ENCODE data around the gene ZNF148. TPM values are rescaled to one million over a fixed set of nuclear protein-coding genes. Genes with fewer than 3 reads are reported as not detected.

ZNF148 gene
- total RNA-seq, 1 donor from 2014 or later = 38.3 TPM

GRCh38 chr3:125256675-125257074 lies 118.5 kb downstream of the ZNF148 start:
- TF ChIP-seq CTCF (conservative IDR thresholded peaks at IDR 0.05) = no peak
- peaks cover 20% of the 10 kb centered on the region for H3K36me3 Mint-ChIP-seq (ENCODE audit: low read depth)
- H3K27ac Mint-ChIP-seq (ENCODE audit: unreplicated experiment) = no peak overlapping the region
- H3K9me3 Mint-ChIP-seq = peaks cover 9% of the 10 kb centered on the region
- no peak overlapping the region for H3K4me3 Mint-ChIP-seq
- no peak for DNase-seq (ENCODE audit: low read depth, low spot score)
- no peaks in the 10 kb centered on the region for H3K4me1 Mint-ChIP-seq
- no peaks in the 10 kb centered on the region for H3K27me3 Mint-ChIP-seq (ENCODE audit: low read depth)

- no peak overlapping the region for H3K4me3 Mint-ChIP-seq
- H3K4me1 Mint-ChIP-seq = no peaks in the 10 kb centered on the region
- no peak for TF ChIP-seq CTCF (conservative IDR thresholded peaks at IDR 0.05)
- H3K9me3 Mint-ChIP-seq = no peaks in the 10 kb centered on the region
- no peak for DNase-seq (ENCODE audit: low read depth, low spot score)
- H3K27ac Mint-ChIP-seq (ENCODE audit: unreplicated experiment) = no peak overlapping the region
- no peaks in the 10 kb centered on the region for H3K27me3 Mint-ChIP-seq (ENCODE audit: low read depth)
- H3K36me3 Mint-ChIP-seq (ENCODE audit: low read depth) = peaks cover 9% of the 10 kb centered on the region
These were observed 124.2 kb downstream of the ZNF148 start for GRCh38 chr3:125250973-125251372.

DNA sequence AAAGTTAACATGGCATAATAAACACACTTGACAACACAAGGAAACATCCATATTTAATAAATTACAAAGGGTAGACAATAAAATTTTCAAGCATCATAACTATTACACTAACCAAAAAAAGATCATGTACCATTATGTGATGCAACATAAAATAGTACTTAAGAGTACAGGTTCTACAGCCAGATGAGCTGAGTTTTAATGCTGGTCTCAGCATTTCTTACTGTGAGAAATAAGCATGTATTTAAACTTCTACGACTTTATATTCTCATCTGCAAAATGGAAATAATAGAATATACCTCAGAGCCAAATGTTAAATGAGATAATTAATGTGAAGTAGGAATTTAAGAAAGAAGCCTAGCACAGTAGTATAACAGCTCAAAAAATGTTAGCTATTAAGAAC lies 128.9 kb downstream of the ZNF148 start:
- no peaks in the 10 kb centered on the region for H3K27me3 Mint-ChIP-seq (ENCODE audit: low read depth)
- TF ChIP-seq CTCF (conservative IDR thresholded peaks at IDR 0.05) = no peak
- DNase-seq (ENCODE audit: low read depth, low spot score) = no peak
- H3K27ac Mint-ChIP-seq (ENCODE audit: unreplicated experiment) = no peak overlapping the region
- H3K9me3 Mint-ChIP-seq = no peaks in the 10 kb centered on the region
- no peak overlapping the region for H3K4me3 Mint-ChIP-seq
- H3K36me3 Mint-ChIP-seq (ENCODE audit: low read depth) = peaks cover 9% of the 10 kb centered on the region
- no peaks in the 10 kb centered on the region for H3K4me1 Mint-ChIP-seq

DNA sequence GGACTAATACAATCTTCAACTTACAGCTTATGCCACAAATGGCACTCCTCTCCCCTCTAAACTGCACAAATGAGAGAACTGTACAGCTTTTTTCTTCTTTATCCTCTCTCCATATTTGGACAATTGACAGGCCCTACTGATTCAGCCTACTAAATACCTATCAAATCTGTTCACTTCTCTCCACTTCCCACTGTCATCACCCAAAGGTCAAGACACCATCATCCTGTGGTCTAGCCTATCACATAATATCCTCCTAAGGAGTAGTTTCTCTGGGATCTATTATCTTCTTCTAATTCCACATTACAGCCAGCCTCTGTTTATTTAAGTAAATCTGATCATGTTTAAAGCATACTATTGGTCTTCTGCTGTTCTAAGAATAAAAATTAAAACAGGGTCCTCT lies 129.6 kb downstream of the ZNF148 start:
- H3K27ac Mint-ChIP-seq (ENCODE audit: unreplicated experiment) = no peak overlapping the region
- no peak overlapping the region for H3K4me3 Mint-ChIP-seq
- TF ChIP-seq CTCF (conservative IDR thresholded peaks at IDR 0.05) = no peak
- no peaks in the 10 kb centered on the region for H3K27me3 Mint-ChIP-seq (ENCODE audit: low read depth)
- no peak for DNase-seq (ENCODE audit: low read depth, low spot score)
- no peaks in the 10 kb centered on the region for H3K9me3 Mint-ChIP-seq
- H3K4me1 Mint-ChIP-seq = no peaks in the 10 kb centered on the region
- H3K36me3 Mint-ChIP-seq (ENCODE audit: low read depth) = peaks cover 6% of the 10 kb centered on the region

DNA sequence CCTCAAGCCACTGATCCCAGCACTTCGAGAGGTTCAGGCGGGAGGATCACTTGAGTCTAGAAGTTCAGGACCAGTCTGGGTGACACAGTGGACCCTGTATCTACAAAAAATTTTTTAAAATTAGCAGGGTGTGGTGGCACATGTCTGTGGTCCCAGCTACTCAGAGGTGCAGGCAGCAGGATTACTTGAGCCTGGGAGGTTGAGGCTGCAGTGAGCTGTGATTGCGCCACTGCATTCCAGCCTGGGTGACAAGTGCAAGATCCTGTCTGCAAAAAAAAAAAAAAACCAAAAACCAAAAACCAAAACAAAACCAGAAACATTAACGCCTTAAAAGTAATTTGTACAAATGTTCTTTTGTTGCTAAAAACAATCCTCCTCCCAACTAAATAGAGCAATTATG lies 134.6 kb downstream of the ZNF148 start:
- Mint-ChIP-seq H3K4me3 (no peak overlapping the region), H3K27me3 (ENCODE audit: low read depth) (no peaks in the 10 kb centered on the region), H3K27ac (ENCODE audit: unreplicated experiment) (no peak overlapping the region), H3K9me3 (no peaks in the 10 kb centered on the region), H3K4me1 (peaks cover 12% of the 10 kb centered on the region), H3K36me3 (ENCODE audit: low read depth) (peaks cover 4% of the 10 kb centered on the region)
- no peak for DNase-seq (ENCODE audit: low read depth, low spot score)
- no peak for TF ChIP-seq CTCF (conservative IDR thresholded peaks at IDR 0.05)

DNA sequence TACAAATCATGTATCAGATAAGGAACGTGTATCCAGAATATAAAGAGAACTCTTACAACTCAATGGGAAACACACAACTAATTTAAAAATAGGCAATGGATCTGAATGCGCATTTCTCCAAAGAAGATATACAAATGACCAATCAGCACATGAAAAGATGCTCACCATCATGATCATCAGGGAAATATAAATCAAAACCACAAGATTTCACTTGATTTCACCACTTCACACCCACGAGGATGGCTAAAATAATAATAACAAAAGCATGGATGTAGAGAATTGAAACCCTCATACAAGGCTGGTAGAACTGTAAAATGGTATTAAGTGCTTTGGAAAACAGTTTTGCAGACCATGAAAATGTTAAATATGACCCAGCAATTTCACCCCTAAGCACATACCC lies 135.9 kb downstream of the ZNF148 start:
- no peak for DNase-seq (ENCODE audit: low read depth, low spot score)
- Mint-ChIP-seq H3K9me3 (no peaks in the 10 kb centered on the region), H3K27me3 (ENCODE audit: low read depth) (no peaks in the 10 kb centered on the region), H3K36me3 (ENCODE audit: low read depth) (peaks cover 4% of the 10 kb centered on the region), H3K4me3 (no peak overlapping the region), H3K27ac (ENCODE audit: unreplicated experiment) (no peak overlapping the region), H3K4me1 (peaks cover 12% of the 10 kb centered on the region)
- TF ChIP-seq CTCF (conservative IDR thresholded peaks at IDR 0.05) = no peak

Measured in neural crest cell (in vitro differentiated cells).